Neural crest cell (in vitro differentiated cells): ENCODE results near the gene WNT10A. TPM values are rescaled to one million over a fixed set of nuclear protein-coding genes. Genes with fewer than 3 reads are reported as not detected.
"Not testable (repeated sequence)": the region's sequence is repeated elsewhere in the genome, so short reads cannot be mapped to it uniquely, and the experiment has no call there.

Experiments used
- DNase-seq: peaks from one replicate; pipeline ENCODE4 v3.0.0; 2021; ENCODE audit warnings: low read depth, mixed read lengths, low spot score
- H3K27ac Mint-ChIP-seq: one replicate; pipeline ENCODE4 v1.8.0; 2021; ENCODE audit warnings: mild to moderate bottlenecking, mixed read lengths; ENCODE audit not compliant: unreplicated experiment
- H3K27me3 Mint-ChIP-seq: 2 replicates; pipeline ENCODE4 v1.8.0; 2021; ENCODE audit warnings: low read depth, mild to moderate bottlenecking, mixed read lengths
- H3K36me3 Mint-ChIP-seq: 2 replicates; pipeline ENCODE4 v1.8.0; 2021; ENCODE audit warnings: low read depth, mild to moderate bottlenecking, mixed read lengths
- H3K4me1 Mint-ChIP-seq: 2 replicates; pipeline ENCODE4 v1.8.0; 2021; ENCODE audit warnings: mixed read lengths
- H3K4me3 Mint-ChIP-seq: one replicate; pipeline ENCODE4 v1.8.0; 2021; ENCODE audit warnings: mild to moderate bottlenecking, mixed read lengths
- H3K9me3 Mint-ChIP-seq: 2 replicates; pipeline ENCODE4 v1.8.0; 2021; ENCODE audit warnings: mixed read lengths
- CTCF ChIP-seq: fragments of 200-600 bp; sonication (generic); conservative IDR thresholded peaks from 2 replicates; pipeline ENCODE4 v1.5.0; 2021; ENCODE audit warnings: antibody characterized with exemption, mild to moderate bottlenecking
- total RNA-seq: library from RNA; stranded (reverse); gene quantifications from 2 replicates; pipeline ENCODE4 v1.2.1, GENCODE V29; 2021

Gene WNT10A
- total RNA-seq, 1 donor from 2014 or later = not detected

- peaks cover 81% of the 10 kb centered on the region for H3K27me3 Mint-ChIP-seq
- H3K4me1 Mint-ChIP-seq = no peaks in the 10 kb centered on the region
- DNase-seq = no peak
- H3K36me3 Mint-ChIP-seq = no peaks in the 10 kb centered on the region
- peaks cover 2% of the 10 kb centered on the region for H3K9me3 Mint-ChIP-seq
- no peak overlapping the region for H3K4me3 Mint-ChIP-seq
- no peak overlapping the region for H3K27ac Mint-ChIP-seq
- no peak for TF ChIP-seq CTCF
Measured at GRCh38 chr2:218834685-218835084, 46.0 kb upstream of the WNT10A start.

- Mint-ChIP-seq H3K9me3 (peaks cover 2% of the 10 kb centered on the region), H3K27me3 (peaks cover 82% of the 10 kb centered on the region), H3K4me3 (no peak overlapping the region), H3K36me3 (no peaks in the 10 kb centered on the region), H3K4me1 (no peaks in the 10 kb centered on the region), H3K27ac (no peak overlapping the region)
- no peak for DNase-seq
- no peak for TF ChIP-seq CTCF
Measured at GRCh38 chr2:218837495-218837894, 43.2 kb upstream of the WNT10A start.

- peaks cover 5% of the 10 kb centered on the region for H3K9me3 Mint-ChIP-seq
- DNase-seq = no peak
- H3K27me3 Mint-ChIP-seq = peaks cover 74% of the 10 kb centered on the region
- H3K27ac Mint-ChIP-seq = no peak overlapping the region
- no peaks in the 10 kb centered on the region for H3K4me1 Mint-ChIP-seq
- no peak for TF ChIP-seq CTCF
- H3K4me3 Mint-ChIP-seq = no peak overlapping the region
- peaks cover 3% of the 10 kb centered on the region for H3K36me3 Mint-ChIP-seq
Measured at GRCh38 chr2:218839430-218839829, 41.2 kb upstream of the WNT10A start.

GRCh38 chr2:218839888-218840287 is 40.8 kb upstream of the WNT10A start:
- no peak for DNase-seq
- H3K36me3 Mint-ChIP-seq = peaks cover 3% of the 10 kb centered on the region
- no peak overlapping the region for H3K4me3 Mint-ChIP-seq
- no peak for TF ChIP-seq CTCF
- H3K4me1 Mint-ChIP-seq = no peaks in the 10 kb centered on the region
- H3K27me3 Mint-ChIP-seq = peaks cover 74% of the 10 kb centered on the region
- no peak overlapping the region for H3K27ac Mint-ChIP-seq
- H3K9me3 Mint-ChIP-seq = peaks cover 6% of the 10 kb centered on the region

- not testable (repeated sequence) for H3K4me3 Mint-ChIP-seq, H3K27ac Mint-ChIP-seq, H3K4me1 Mint-ChIP-seq, H3K9me3 Mint-ChIP-seq, H3K36me3 Mint-ChIP-seq, DNase-seq
- H3K27me3 Mint-ChIP-seq = peaks cover 47% of the 10 kb centered on the region
Measured at GRCh38 chr2:218844334-218844733, 36.3 kb upstream of the WNT10A start.

GRCh38 chr2:218846963-218847362 is 33.7 kb upstream of the WNT10A start:
- H3K27ac Mint-ChIP-seq, H3K4me3 Mint-ChIP-seq, H3K36me3 Mint-ChIP-seq, H3K4me1 Mint-ChIP-seq, DNase-seq, H3K9me3 Mint-ChIP-seq: not testable (repeated sequence)
- peaks cover 55% of the 10 kb centered on the region for H3K27me3 Mint-ChIP-seq

- Mint-ChIP-seq H3K4me1 (no peaks in the 10 kb centered on the region), H3K4me3 (no peak overlapping the region), H3K27ac (no peak overlapping the region), H3K27me3 (peaks cover 59% of the 10 kb centered on the region), H3K9me3 (peaks cover 5% of the 10 kb centered on the region), H3K36me3 (peaks cover 4% of the 10 kb centered on the region)
- no peak for TF ChIP-seq CTCF
- no peak for DNase-seq
Measured at GRCh38 chr2:218849721-218850120, 30.9 kb upstream of the WNT10A start.
